ENCODE measurements around the gene SDK1.

DNA sequence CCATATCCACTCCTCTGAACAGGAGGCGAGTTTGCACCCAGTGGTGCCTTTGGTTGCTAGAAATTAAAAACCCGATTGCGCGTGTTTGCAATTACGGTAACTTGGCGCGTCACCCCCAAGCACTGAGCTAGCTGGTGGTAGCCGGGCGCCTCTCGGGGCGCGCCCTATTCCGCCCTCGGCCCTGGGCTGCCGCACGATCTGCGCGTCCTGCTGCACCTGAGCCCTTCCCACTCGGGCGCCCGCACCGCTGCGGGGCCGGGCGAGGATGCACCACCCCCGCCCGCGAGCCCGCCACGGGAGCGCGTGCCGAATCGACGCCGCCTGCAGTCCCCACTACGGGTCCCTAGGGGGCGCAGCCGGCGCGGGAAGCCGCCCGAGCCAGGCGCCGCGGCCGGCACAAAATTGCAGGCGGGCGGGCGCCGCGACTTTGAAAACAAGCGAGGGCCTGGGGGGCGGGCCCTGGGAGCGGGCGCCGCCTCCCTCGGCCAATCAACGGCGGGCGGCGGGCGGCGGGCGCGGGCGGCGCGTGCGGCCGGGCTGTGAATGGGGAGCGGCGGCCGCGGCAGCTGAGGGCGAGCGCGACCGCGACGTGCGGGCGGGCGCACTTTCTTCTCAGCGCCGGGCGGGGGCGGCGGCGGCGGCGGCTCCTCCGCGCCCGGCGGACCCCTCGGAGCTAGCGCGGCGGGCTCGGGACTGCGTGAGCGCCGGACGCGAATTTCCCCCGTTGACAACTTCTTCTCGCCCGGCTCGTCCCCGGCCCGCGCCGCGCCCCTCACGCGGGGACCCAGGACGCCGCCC lies at the start of gene SDK1:
- TF ChIP-seq CTCF (IDR thresholded peaks at IDR 0.05) (peak; percentile 67 to 99 (median 96)), POLR2A (IDR thresholded peaks at IDR 0.05) (peak in 2 of 3 donors; percentile 25 to 38)

Measured in body of pancreas (tissue), 4 donors.